ENCODE results near the gene FUZ.
"Not testable (repeated sequence)": the region's sequence is repeated elsewhere in the genome, so short reads cannot be mapped to it uniquely, and the experiment has no call there.

Gene FUZ

DNA sequence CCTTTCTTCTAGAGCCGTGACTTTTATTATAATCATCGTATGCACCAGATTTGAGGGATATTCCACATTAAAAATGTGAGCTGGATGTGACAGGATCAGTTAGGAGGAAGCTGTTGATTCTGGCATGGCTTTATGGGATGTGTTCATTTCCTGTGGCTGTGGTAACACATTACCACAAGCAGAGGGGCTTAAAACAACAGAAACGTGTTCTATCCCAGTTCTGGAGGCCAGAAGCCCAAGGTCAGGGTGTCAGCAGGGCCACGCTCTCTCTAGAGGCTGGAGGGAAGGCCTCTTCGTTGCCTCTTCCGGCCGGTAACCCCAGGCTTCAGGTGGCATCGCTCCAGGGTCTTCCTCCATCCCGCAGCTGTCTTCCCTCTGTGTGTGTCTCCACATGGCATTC is 19.5 kb upstream of the FUZ start:
- DNase-seq (ENCODE audit: low spot score), result no peak

DNA sequence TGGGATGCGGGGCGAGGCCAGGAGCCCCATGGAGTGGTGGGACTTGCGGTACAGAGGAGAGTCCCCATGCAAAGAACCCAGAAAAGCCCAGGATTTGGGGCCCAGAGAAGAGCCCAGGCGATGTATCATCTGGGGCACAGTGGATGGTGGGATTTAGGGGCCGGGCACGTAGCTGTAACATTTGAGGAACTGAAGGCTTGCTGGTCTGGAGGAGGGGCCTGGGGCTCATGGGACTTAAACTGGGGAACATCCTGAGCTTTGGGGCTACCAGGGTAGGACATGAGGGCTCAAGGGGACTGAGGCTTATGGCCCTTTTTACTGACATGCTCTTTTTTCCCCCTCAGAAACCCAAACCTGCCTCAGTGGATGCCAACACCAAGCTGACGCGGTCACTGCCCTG is 18.5 kb upstream of the FUZ start:
- DNase-seq (ENCODE audit: low spot score), result no peak

DNA sequence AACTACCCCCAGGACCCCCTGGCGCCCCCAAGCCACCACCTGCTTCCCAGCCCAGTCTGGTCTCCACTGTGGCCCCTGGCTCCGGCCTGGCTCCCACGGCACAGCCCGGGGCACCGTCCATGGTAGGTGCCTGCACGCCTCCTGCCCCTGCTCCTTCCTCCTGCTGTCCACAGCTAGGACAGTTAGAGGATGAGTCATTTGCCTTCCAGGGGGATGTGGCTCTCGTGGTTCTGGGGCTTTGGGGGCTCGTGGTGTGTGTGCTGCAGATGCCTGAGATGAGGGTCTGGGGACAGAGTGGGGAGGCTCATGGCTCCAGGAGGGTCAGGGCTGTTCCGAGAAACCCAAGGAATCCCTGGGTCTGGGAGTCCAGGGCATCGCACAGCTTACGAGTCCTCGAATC is 17.7 kb upstream of the FUZ start:
- DNase-seq (ENCODE audit: low spot score), result no peak

DNA sequence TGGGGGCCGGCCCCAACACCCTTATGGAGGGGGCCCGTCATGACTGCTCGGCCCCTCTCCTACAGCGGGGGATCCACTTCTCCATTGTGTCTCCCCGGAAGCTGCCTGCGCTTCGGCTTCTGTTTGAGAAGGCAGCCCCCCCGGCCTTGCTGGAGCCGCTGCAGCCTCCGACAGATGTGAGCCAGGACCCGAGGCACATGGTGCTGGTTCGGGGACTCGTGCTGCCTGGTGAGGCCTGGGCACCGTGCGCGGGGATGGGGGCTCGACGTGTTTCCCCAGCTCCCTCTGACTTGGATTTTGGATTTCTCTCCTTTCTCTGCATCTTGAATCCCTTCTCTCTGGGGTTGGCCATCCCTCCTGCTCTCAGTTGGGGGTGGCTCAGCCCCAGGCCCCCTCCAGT is 16.6 kb upstream of the FUZ start:
- no peak for DNase-seq (ENCODE audit: low spot score)

DNA sequence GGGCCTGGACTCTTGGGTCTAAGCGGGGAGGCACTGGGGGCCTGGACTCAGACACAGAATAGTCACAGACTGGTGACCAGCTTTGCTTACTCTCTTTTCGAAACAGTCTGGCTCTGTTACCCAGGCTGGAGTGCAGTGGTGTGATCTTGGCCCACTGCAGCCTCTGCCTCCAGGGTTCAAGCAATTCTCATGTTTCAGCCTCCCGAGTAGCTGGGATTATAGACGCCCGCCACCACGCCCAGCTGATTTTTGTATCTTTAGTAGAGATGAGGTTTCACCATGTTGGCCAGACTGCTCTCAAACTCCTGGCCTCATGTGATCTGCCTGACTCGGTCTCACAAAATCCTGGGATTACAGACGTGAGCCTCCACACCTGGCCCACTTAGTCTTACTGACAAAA is 16.1 kb upstream of the FUZ start:
- DNase-seq (ENCODE audit: low spot score), result no peak

DNA sequence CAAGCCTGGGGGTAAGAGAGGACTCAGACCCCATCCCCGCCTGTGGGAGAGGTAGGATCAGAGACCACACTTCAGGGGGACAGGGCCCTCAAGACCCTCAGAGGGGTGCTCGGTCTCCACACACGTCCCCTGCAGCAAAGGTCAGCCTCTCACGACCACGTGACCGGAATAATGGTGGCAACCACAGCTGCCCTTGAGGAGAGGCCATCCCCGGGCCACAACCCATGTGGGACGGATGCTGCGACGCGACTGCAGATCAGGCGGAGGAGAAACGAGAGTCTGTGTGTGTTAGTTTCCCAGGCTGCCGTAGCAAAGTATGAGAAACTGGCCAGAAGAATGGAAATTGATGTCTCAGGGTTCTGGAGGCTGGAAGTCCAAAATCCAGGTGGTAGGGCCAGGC is 13.9 kb upstream of the FUZ start:
- no peak for DNase-seq (ENCODE audit: low spot score)

DNA sequence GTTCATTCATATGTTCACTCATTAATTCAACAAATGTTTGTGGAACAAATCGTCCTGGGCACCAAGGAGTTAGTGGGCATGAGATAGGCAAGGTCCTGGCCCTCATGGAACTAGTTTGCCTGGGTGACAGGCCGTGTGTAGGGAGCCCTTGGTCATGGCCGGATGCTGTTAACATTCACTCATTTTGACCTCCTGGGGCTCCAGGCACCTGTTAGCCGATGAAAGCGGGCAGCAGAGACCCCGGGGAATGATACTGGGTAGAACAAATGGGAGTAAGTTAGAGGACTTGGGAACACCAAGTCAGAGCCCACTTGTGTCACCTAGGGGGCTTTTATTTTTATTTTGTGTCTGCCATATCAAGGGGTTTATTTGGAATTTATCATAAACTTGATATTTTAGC is 11.6 kb upstream of the FUZ start:
- DNase-seq (ENCODE audit: low spot score), result no peak

DNA sequence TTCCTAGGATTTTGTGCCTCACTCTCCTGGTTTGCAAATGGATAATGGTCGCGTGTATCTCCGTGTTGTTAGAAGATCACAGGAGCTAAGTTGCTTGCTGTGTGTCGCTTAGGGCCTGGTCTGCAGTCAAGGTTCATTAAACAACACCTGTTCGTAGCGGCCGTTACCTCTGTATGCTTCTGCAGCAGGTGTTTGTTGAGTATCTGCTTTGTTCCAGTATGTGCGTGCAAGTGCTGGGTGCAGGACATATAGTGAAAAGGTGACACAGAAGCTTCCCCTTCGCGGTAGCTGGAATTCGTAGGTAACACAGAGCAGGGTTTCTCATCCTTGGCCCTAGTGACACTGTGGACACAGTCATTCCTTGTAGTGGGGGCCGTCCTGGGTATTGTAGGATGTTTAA is 10.4 kb upstream of the FUZ start:
- no peak for DNase-seq (ENCODE audit: low spot score)

DNA sequence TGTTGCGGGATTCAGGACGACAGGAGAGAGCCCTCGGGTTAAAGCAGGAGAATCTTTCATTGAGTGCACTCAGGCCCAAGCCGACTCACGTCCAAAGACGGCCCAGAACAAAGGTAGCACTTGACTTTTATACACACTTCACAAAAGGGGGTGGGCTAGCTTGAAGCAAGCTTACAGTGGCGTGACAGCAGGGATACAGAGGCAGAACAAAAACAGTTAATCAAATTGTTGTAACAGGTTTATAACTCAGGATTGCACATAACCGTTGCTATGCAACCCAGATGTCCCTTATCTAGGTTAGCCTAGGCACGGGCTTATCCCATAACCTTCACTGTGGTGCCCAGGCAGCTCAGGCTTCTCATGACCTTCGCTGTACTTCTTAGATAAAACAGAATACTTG is 7.0 kb upstream of the FUZ start:
- no peak for DNase-seq (ENCODE audit: low spot score)

DNA sequence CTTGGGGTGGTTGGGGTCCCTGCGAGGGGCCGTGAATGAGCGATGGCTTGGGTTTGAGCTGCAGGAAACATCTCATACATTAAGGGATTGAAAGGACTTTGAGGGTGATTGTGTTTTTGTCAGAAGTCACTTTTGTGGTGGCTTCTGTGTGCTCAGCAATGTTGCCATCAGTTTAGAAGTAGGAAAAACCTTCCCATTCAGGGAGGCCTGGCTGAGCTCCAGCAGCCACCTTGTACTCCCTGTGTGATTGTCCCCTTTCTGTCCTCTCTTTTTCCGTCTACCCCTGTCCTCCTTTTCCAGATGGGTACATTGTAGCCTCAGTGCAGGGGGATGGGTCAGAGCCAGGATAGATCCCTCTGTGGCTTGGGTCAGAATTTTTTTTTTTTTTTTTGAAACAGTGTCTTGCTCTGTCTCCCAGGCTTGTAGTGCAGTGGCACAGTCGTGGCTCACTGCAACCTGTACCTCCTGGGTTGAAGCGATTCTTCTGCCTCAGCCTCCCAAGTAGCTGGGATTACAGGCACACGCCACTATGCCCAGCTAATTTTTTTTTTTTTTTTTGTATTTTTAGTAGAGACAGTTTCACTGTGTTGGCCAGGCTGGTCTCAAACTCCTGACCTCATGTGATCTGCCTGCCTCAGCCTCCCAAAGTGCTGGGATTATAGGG is 6.5 kb upstream of the FUZ start:
- not testable (repeated sequence) for DNase-seq (ENCODE audit: low spot score)

DNA sequence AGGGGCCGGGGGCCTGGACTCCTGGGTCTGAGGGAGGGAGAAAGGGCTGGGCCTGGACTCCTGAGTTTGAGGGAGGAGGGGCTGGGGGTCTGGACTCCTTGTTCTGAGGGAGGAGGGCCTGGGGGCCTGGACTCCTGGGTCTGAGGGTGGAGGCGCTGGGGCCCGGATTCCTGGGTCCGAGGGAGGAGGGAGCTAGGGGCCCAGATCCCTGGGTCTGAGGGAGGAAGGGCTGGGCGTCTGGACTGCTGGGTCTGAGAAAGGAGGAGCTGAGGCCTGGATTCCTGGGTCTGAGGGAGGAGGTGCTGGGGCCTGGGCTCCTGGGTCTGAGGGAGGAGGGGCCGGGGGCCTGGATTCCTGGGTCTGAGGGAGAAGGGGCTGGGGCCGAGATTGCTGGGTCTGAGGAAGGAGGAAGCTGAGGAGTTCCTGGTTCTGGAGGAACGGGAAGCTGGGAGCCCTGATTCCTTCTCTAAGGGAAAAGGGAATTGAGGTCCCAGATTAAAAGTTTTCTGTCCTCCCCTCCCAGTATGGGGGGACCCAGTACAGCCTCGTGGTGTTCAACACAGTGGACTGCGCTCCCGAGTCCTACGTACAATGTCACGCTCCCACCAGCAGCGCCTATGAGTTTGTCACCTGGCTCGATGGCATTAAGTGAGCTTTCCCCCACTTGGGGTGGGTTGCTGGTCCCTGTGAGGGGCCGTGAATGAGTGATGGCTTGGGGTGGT is 5.7 kb upstream of the FUZ start:
- DNase-seq (ENCODE audit: low spot score), result no peak

DNA sequence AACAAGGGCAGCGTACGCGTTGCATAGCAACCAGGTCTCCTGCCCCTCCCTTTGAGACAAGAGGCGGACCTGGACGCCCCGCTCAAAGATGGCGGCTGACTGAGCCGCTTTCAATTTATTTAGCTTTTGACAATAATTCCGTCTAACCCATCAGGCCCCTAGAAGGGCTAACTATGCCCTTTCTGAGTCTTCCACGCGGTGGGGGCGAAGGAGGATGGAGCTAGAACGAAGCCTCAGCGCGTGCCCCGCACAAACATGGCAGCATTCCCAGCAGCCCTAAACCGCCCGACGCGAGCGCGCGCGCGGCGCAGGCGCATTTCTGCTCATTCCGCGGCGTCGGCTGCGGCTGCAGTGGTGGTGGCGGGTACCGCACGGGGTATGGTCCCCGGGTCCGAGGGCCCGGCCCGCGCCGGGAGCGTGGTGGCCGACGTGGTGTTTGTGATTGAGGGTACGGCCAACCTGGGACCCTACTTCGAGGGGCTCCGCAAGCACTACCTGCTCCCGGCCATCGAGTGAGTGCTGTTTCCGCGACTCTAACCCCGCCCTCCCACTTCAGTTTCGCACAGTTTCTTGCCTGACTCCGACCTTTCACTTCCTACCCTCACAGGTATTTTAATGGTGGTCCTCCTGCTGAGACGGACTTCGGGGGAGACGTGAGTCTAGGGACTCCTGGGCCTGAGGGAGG is 5.0 kb upstream of the FUZ start, which contains the start of gene MED25:
MED25 (plus strand) TSS at position 326 of the 685 bp plus-strand sequence; CDS start at position 379, 53 bp downstream.
- peak; percentile 89 for DNase-seq (ENCODE audit: low spot score)

DNA sequence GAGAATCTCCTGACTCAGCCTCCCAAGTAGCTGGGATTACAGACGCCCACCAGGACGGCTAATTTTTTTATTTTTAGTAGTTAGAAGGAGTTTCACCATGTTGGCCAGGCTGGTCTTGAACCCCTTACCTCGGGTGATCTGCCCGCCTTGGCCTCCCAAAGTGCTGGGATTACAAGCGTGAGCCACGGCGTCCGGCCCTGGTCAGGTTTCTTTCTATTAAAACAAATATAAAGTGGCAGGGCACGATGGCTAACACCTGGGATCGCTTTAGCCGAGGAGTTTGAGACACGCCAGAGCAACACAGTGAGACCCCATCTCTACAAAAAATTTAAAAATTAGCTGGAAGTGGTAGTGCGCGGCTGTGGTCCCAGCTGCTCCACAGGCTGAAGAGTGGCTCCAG is 3.5 kb upstream of the FUZ start:
- DNase-seq (ENCODE audit: low spot score), result no peak

DNA sequence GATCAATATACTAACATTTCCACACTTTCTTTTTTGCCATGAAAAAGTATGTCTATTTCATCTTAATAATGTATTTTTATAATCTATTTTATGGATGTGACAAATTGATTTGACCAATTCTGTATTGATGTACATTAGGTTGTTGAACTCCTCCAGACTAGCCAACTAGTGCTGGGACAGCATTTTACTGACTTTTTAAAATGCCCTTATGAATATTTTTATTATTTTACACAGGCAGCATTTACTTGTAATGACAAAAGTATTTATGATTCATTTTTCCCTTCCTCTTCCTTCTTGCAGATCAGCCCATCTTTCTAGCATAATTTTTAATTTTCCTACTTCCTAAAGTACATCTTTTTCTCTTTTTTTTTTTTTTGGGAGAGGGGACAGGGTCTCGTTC is 918 bp upstream of the FUZ start:
- peak; percentile 4 for DNase-seq (ENCODE audit: low spot score)

DNA sequence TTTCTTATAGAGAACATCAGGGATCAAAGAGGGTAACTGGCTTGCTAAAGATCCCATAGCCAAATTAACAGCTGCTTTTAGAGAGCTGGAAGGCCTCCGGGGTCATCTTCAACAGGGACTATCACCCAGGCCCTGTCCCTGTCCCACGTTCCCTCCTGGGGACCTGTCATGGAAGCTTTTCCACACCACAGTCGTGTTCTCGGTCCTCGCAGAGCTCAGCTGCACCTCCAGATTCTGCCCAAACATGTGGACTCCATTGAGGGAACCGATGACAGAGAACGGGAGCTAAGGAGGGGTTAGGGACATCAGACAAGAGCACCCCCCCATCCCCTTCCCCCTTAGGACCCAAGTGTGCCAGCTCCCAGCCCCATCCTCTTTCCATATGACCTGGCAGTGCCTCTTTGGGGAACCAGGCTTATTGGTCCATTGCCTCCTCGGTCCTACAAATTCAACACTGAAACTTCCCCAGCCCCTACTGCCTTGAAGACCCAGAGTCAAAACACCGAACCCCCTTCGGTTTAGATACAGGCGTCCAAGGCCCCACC is 568 bp downstream of the FUZ start:
- no peak for DNase-seq (ENCODE audit: low spot score)

DNA sequence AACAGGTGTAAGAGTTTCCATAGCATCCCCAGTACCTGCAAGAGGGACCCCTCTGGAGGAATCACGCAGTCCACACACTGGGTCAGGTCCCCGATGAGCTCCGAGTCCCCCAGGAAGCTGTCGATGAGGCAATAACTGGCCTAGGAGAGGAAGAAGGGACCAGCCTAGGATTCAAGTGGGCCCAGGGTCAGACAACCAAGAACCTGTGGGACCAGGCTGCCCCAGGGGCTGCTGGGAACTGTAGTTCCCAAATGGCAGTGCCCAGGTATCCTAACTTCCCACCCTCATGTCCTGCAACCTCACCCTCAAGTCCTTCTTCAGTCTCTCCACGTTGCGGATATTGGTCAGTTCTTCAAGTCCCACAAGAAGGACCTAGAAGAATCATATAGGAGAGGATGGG is 1.8 kb downstream of the FUZ start:
- DNase-seq (ENCODE audit: low spot score), result no peak

DNA sequence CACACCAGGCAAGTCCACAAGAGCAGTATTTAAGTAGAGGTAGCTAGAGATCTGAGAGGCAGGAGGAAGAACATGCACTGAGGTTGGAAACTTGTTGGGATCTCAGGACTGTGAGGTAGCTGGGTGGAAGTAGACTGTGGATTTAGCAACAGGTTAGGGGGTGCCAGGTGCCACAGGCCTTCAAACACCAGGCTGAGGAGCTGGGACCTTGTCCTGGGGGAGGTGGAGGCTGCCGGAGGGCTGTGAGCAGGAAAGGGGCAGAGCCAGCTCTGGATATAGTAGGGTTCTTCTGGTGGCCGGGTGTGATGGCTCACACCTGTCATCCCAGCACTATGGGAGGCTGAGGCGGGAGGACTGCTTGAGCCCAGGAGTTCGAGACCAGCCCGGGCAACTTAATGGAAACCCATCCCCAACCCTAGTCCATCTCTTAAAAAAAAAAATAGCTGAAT is 3.1 kb downstream of the FUZ start:
- DNase-seq (ENCODE audit: low spot score), result no peak

DNA sequence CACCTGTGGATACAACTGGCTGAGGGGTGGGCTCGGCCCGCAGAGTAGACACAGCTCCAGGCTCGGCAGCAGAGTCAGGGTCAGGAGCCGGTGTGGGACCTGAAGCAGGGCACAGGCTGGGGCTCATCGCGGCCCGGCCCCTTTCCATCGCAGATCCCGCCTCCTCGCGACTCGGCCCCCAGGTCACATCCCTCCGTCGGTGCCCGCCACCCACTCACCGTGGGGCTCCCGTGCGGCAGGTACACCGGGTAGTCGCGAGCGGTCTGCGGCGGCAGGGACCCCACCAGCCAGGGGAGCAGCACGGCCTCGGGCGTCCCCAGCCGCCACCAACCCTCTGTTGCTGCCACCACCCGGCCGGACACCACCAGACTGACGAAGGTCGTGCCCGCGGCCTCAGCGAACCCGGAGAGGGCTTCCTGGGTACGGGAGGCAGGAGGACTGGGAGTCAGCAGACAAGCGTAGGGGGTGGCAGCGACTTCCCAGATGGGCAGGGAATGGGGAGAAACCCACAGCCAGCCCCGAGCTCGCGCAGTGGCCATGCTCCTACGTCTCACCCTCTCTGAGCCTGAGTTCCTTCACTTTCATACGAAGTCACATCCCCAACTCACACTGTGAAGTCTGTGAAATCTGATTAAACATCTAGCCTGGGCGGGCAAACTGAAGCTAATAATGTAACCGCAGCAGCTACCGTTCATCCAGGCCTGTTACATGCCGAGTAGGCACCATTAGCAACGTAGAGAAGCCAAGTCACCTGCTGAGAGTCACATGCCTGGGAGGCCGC is 3.7 kb downstream of the FUZ start:
- DNase-seq (ENCODE audit: low spot score), result peak; percentile 44

DNA sequence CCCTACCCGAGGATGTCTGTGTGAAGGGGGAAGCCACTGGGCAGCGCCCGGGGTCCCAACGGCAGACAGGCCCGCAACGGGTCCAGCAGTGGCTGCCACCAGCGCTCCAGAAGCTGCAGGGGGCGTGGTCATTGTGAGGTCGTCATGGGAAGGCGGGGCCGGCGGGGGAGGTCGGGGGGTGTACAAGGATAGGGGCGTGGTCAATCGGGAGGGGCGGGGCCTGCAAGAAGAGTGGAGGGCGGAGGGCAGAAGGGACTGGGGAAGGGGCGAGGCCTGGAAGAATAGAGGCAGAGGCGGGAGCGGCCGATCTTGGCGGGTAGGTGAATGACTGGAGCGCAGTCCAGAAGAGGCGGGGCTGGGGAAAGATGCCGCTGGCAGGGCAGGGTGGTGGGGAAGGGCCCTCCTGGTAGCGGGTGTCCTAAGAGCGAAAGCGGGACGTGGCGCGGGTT is 4.4 kb downstream of the FUZ start:
- DNase-seq (ENCODE audit: low spot score), result peak; percentile 89

DNA sequence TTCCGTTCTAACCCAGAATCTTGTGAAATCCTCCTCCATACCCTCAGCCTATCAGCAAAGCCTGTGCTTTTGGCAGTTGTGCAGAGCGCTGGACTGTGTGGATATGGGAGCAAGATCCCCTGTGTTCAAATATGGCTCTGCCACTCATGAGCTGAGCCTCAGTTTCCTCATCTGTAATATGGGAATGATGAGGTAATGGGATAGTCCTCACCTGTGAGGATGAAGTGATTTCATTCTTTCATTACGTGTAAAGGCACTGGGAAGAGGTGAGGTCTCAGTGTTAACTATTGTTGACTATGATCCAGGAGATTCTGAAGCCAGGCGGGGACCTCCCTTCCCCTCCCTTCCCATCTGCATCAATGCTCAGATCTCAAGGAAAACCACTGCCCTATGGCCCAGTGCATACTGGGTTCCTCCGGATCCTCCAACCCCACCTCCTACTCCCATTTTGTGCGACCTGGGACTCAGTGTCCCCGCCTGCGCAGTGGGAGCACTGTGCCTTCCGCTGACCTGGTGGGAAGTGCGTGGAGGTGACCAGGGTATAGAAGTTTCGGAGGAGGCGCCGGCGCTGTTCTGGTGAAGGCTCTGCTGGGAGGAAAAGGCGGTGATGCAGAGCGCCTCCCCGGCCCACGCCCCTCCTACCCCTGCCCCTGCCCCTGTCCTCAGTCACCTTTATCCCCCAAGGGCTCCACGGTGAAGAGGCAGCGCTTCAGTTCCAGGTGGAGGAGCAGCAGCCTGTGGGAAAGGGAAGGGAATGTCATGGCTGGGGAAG is 5.0 kb downstream of the FUZ start:
- no peak for DNase-seq (ENCODE audit: low spot score)
